Upper lobe of left lung (tissue), 6 donors: ENCODE data around the gene ZMYND11. TPM values are rescaled to one million over a fixed set of nuclear protein-coding genes. Genes with fewer than 3 reads are reported as not detected.

ENCODE experiments used
- ATAC-seq, 2 donors: fragments of 200-7000 bp; cut with Tn5 transposase; one replicate each; pipeline ENCODE4 v1.9.1; 2022; ENCODE audit warnings: mild to moderate bottlenecking in 2 of 2, moderate library complexity in 2 of 2; ENCODE audit not compliant: low FRiP score in 2 of 2
- DNase-seq, 2 donors: peaks; one replicate each; pipeline ENCODE4 v3.0.0-alpha.2; 2019 to 2020
- H3K27ac ChIP-seq, 4 donors: fragments of 200-600 bp; sonication (generic); one replicate each; pipeline ENCODE4 v1.5.1; 2016 to 2019
- H3K27me3 ChIP-seq, 4 donors: fragments of 200-600 bp; sonication (generic); one replicate each; pipeline ENCODE4 v1.5.1; 2017 to 2019
- H3K36me3 ChIP-seq, 4 donors: fragments of 200-600 bp; sonication (generic); one replicate each; pipeline ENCODE4 v1.5.1; 2016 to 2019
- H3K4me1 ChIP-seq, 4 donors: fragments of 200-600 bp; sonication (generic); one replicate each; pipeline ENCODE4 v1.5.1; 2018 to 2019
- H3K4me3 ChIP-seq, 4 donors: fragments of 200-600 bp; sonication (generic); one replicate each; pipeline ENCODE4 v1.5.1; 2017 to 2019; ENCODE audit warnings: mild to moderate bottlenecking in 2 of 4, moderate library complexity in 1 of 4
- H3K9me3 ChIP-seq, 4 donors: fragments of 200-600 bp; sonication (generic); one replicate each; pipeline ENCODE4 v1.5.1; 2018 to 2019
- CTCF ChIP-seq, 6 experiments: fragments of 450-650 bp in 4 of 6; fragments of 200-600 bp in 2 of 6; sonication (generic) in 2 of 6; IDR thresholded peaks; one replicate each; pipeline ENCODE4 v1.5.1; 2016 to 2019; ENCODE audit warnings: antibody characterized with exemption in 6 of 6
- EP300 ChIP-seq, 4 donors: sonication (generic); formaldehyde crosslinking; IDR thresholded peaks; one replicate each; pipeline ENCODE4 v1.5.1; 2017; ENCODE audit warnings: antibody characterized with exemption in 4 of 4, control low read depth in 2 of 4
- POLR2A ChIP-seq, 4 donors: fragments of 450-650 bp; IDR thresholded peaks; one replicate each; pipeline ENCODE4 v1.5.1; 2016 to 2017; ENCODE audit warnings: antibody characterized with exemption in 4 of 4, mild to moderate bottlenecking in 2 of 4
- POLR2AphosphoS5 ChIP-seq, 2 donors: sonication (generic); formaldehyde crosslinking; IDR thresholded peaks; one replicate each; pipeline ENCODE4 v1.5.1; 2017; ENCODE audit warnings: antibody characterized with exemption in 2 of 2
- whole genome bisulfite sequencing, 2 donors: methylation state at CpG; one replicate each; pipeline ENCODE4 v1.1.5; 2017 to 2018; 5-methylcytosine and 5-hydroxymethylcytosine counted together
- total RNA-seq, 6 donors: library from RNA; depleted of rRNA in 4 of 6; stranded (reverse); fragments of >200 nt in 4 of 6; gene quantifications; one replicate each; pipeline versions ENCODE4 v1.1.0 to v1.2.1, GENCODE V29; 2016 to 2021
- donor health status: DM: no; HTN: no; CAD: no; lungs with moderate emphysema.
- donor health status: DM: no; HTN: yes; CAD: no; lungs with severe emphysema.

The ZMYND11 gene
- total RNA-seq, 6 donors from 2014 or later, result 46.1 to 76.5 (median 63.4) TPM

- Histone ChIP-seq H3K27ac (no peak overlapping the region), H3K9me3 (no peaks in the 10 kb centered on the region), H3K36me3 (peaks cover 16 to 83% (median 26%) of the 10 kb centered on the region in 4 donors), H3K4me1 (no peaks in the 10 kb centered on the region), H3K4me3 (no peak overlapping the region), H3K27me3 (no peaks in the 10 kb centered on the region)
- no peak for TF ChIP-seq CTCF (IDR thresholded peaks at IDR 0.05)
- no peak for TF ChIP-seq POLR2AphosphoS5 (IDR thresholded peaks at IDR 0.05)
- TF ChIP-seq POLR2A (IDR thresholded peaks at IDR 0.05), result no peak
- TF ChIP-seq EP300 (IDR thresholded peaks at IDR 0.05), result no peak
- DNase-seq (no peak), ATAC-seq (no peak)
- WGBS, 2 donors, result 82 to 89% methylated on average over 9 of the region's 9 CpGs
Measured at GRCh38 chr10:241966-242643, 106.8 kb downstream of the ZMYND11 start.

DNA sequence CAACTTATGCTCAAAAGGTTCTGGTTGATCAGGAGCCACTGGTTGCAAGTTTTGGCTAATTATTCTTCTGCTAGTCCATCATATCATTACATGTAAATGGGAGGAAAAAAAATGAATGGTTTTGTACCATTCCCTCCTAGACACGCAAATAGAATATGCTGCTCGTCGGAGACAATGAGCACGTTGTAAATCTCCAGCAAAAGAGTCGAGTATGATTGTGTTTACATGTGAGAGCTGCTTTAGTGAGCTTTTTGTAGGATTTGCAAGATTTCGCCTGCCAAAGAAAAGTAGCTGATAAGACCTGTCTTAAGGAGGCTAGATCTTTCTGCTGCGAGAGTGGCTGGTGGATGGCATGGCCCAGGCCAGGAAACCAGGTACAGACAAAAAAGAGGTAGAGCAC lies 109.0 kb downstream of the ZMYND11 start:
- WGBS, 2 donors, result 90 to 95% methylated on average over 7 of the region's 7 CpGs
- no peak for DNase-seq
- Histone ChIP-seq H3K27me3 (no peaks in the 10 kb centered on the region), H3K27ac (no peak overlapping the region), H3K4me3 (no peak overlapping the region), H3K9me3 (no peaks in the 10 kb centered on the region), H3K36me3 (peaks cover 34 to 92% (median 44%) of the 10 kb centered on the region in 4 donors), H3K4me1 (no peaks in the 10 kb centered on the region)
- no peak for TF ChIP-seq CTCF (IDR thresholded peaks at IDR 0.05)
- TF ChIP-seq POLR2AphosphoS5 (IDR thresholded peaks at IDR 0.05), result no peak
- no peak for ATAC-seq

- Histone ChIP-seq H3K36me3 (peaks cover 32 to 94% (median 52%) of the 10 kb centered on the region in 4 donors), H3K27ac (no peak overlapping the region), H3K9me3 (no peaks in the 10 kb centered on the region), H3K4me3 (no peak overlapping the region), H3K4me1 (no peaks in the 10 kb centered on the region), H3K27me3 (no peaks in the 10 kb centered on the region)
- ATAC-seq (no peak), DNase-seq (no peak)
- 84 to 95% methylated on average over 9 of the region's 9 CpGs for WGBS, 2 donors
- TF ChIP-seq EP300 (IDR thresholded peaks at IDR 0.05) (no peak), POLR2A (IDR thresholded peaks at IDR 0.05) (no peak), POLR2AphosphoS5 (IDR thresholded peaks at IDR 0.05) (no peak), CTCF (IDR thresholded peaks at IDR 0.05) (no peak)
Measured at GRCh38 chr10:246431-246830, 111.2 kb downstream of the ZMYND11 start.

- TF ChIP-seq POLR2A (IDR thresholded peaks at IDR 0.05), result no peak
- TF ChIP-seq EP300 (IDR thresholded peaks at IDR 0.05), result no peak
- TF ChIP-seq POLR2AphosphoS5 (IDR thresholded peaks at IDR 0.05), result no peak
- TF ChIP-seq CTCF (IDR thresholded peaks at IDR 0.05), result no peak
- H3K9me3 ChIP-seq, result no peaks in the 10 kb centered on the region
- no peak overlapping the region for H3K4me3 ChIP-seq
- DNase-seq, result no peak
- H3K36me3 ChIP-seq, result peaks cover 24 to 94% (median 57%) of the 10 kb centered on the region in 4 donors
- ATAC-seq, result no peak
- H3K27me3 ChIP-seq, result no peaks in the 10 kb centered on the region
- no peaks in the 10 kb centered on the region for H3K4me1 ChIP-seq
- WGBS, 2 donors, result 93 to 97% methylated on average over 4 of the region's 4 CpGs
- no peak overlapping the region for H3K27ac ChIP-seq
Measured at GRCh38 chr10:247480-247879, 112.2 kb downstream of the ZMYND11 start.

GRCh38 chr10:248307-248706 lies 113.1 kb downstream of the ZMYND11 start:
- H3K27me3 ChIP-seq, result no peaks in the 10 kb centered on the region
- H3K9me3 ChIP-seq, result no peaks in the 10 kb centered on the region
- 86 to 90% methylated on average over 15 of the region's 15 CpGs for whole genome bisulfite sequencing, 2 donors
- no peak for DNase-seq
- no peaks in the 10 kb centered on the region for H3K4me1 ChIP-seq
- ATAC-seq, result no peak
- H3K4me3 ChIP-seq, result no peak overlapping the region
- H3K27ac ChIP-seq, result no peak overlapping the region
- peaks cover 24 to 94% (median 57%) of the 10 kb centered on the region in 4 donors for H3K36me3 ChIP-seq
- TF ChIP-seq EP300 (IDR thresholded peaks at IDR 0.05) (no peak), POLR2AphosphoS5 (IDR thresholded peaks at IDR 0.05) (no peak), CTCF (IDR thresholded peaks at IDR 0.05) (no peak), POLR2A (IDR thresholded peaks at IDR 0.05) (no peak)
